ENCODE data around the gene ADPRM. TPM values are rescaled to one million over a fixed set of nuclear protein-coding genes. Genes with fewer than 3 reads are reported as not detected.
"Not testable (repeated sequence)": the region's sequence is repeated elsewhere in the genome, so short reads cannot be mapped to it uniquely, and the experiment has no call there.

Gene ADPRM
- polyA plus RNA-seq, 1 of the 3 experiments (the other 2 are of a cell fraction), result 7.6 TPM

DNA sequence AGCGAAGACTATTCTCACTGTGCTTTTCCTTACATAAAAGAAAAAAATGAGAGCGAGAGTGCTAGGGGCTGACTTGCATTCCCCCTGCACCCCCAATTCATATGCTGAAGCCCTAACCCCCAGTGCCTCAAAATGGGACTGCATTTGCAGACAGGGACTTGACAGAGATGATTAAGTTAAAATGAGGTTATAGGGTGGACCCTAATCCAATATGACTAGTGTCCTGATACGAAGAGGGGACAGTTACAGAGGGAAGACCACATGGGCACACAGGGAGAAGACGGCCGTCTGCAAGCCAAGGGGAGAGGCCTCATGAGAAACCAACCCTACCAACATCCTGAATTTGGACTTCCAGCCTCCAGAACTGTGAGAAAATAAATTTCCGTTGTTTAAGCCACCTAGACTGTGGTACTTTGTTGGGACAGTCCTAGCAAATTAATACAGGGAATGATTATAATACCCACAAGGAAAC lies 34.0 kb downstream of the ADPRM start (continued):
- TF ChIP-seq, protein P1, sequence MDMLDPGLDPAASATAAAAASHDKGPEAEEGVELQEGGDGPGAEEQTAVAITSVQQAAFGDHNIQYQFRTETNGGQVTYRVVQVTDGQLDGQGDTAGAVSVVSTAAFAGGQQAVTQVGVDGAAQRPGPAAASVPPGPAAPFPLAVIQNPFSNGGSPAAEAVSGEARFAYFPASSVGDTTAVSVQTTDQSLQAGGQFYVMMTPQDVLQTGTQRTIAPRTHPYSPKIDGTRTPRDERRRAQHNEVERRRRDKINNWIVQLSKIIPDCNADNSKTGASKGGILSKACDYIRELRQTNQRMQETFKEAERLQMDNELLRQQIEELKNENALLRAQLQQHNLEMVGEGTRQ (IDR thresholded peaks at IDR 0.05; ENCODE audit: borderline replicate concordance, low read depth, low read length), result no peak
- no peak for TF ChIP-seq RFX5 (IDR thresholded peaks at IDR 0.05; ENCODE audit: low read length)

- DNase-seq; H2AFZ ChIP-seq (ENCODE audit: low read depth); H3K9ac ChIP-seq; H3K4me1 ChIP-seq (ENCODE audit: control insufficient read depth in 1 of 2, insufficient read depth in 2 of 2, low read depth in 1 of 2, low read length in 1 of 2); H3K27ac ChIP-seq (ENCODE audit: low read depth in 2 of 2, low read length in 1 of 2); H3K27me3 ChIP-seq (ENCODE audit: insufficient read depth); H4K20me1 ChIP-seq (ENCODE audit: insufficient read depth); H3K4me3 ChIP-seq (ENCODE audit: low read depth in 2 of 2, low read length in 1 of 2); POLR2A ChIA-PET; H3K4me2 ChIP-seq; H3K36me3 ChIP-seq (replicated peaks in 1 of 2; ENCODE audit: control insufficient read depth in 1 of 2, insufficient read depth in 2 of 2, low read length in 1 of 2); H3K9me3 ChIP-seq; H3K79me2 ChIP-seq (ENCODE audit: insufficient read depth); H3K9me2 ChIP-seq: not testable (repeated sequence)
- CTCF ChIA-PET, result interaction anchor here (0.5 to 2.1 kb wide), 3 partner anchors 14 to 144 kb away, joined by 3 to 6 read pairs (median 5); no protein-coding TSS in a partner anchor
- 69% methylated on average over 5 of the region's 6 CpGs for WGBS (ENCODE audit: low lambda C conversion rate)
- peaks cover 16% of the 10 kb centered on the region for H3F3A ChIP-seq (replicated peaks; ENCODE audit: insufficient read depth)
These were observed 34.7 kb downstream of the ADPRM start for GRCh38 chr17:10732121-10732520.

GRCh38 chr17:10733666-10734065 lies 36.3 kb downstream of the ADPRM start:
- ChIA-PET CTCF (interaction anchor here (1.5 to 2.3 kb wide), 3 partner anchors 87 to 115 kb away, joined by 4 to 17 read pairs (median 7); no protein-coding TSS in a partner anchor), POLR2A (interaction anchor here (0.7 kb wide), 1 partner anchor 110 kb away, joined by 3 read pairs; no protein-coding TSS in a partner anchor)
- no peak overlapping the region for H3K27ac ChIP-seq (ENCODE audit: low read depth in 2 of 2, low read length in 1 of 2)
- H3K79me2 ChIP-seq (ENCODE audit: insufficient read depth), result no peaks in the 10 kb centered on the region
- H3F3A ChIP-seq (replicated peaks; ENCODE audit: insufficient read depth), result peaks cover 6% of the 10 kb centered on the region
- no peak for TF ChIP-seq EP300 (IDR thresholded peaks at IDR 0.05; ENCODE audit: borderline replicate concordance in 1 of 2, low read depth in 1 of 2, low read length in 1 of 2)
- TF ChIP-seq, protein P2, sequence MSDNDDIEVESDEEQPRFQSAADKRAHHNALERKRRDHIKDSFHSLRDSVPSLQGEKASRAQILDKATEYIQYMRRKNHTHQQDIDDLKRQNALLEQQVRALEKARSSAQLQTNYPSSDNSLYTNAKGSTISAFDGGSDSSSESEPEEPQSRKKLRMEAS (IDR thresholded peaks at IDR 0.05; ENCODE audit: low read depth), result no peak
- TF ChIP-seq JUND (IDR thresholded peaks at IDR 0.05), result no peak
- TF ChIP-seq ZBTB33 (IDR thresholded peaks at IDR 0.05; ENCODE audit: borderline replicate concordance, low read depth), result no peak
- TF ChIP-seq REST (IDR thresholded peaks at IDR 0.05; ENCODE audit: low read depth, low read length), result no peak
- TF ChIP-seq, protein P3, sequence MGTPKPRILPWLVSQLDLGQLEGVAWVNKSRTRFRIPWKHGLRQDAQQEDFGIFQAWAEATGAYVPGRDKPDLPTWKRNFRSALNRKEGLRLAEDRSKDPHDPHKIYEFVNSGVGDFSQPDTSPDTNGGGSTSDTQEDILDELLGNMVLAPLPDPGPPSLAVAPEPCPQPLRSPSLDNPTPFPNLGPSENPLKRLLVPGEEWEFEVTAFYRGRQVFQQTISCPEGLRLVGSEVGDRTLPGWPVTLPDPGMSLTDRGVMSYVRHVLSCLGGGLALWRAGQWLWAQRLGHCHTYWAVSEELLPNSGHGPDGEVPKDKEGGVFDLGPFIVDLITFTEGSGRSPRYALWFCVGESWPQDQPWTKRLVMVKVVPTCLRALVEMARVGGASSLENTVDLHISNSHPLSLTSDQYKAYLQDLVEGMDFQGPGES (IDR thresholded peaks at IDR 0.05; ENCODE audit: low read depth, low read length), result no peak
- TF ChIP-seq EZH2phosphoT487 (IDR thresholded peaks at IDR 0.05; ENCODE audit: borderline replicate concordance, low read depth), result no peak
- TF ChIP-seq SMC3 (IDR thresholded peaks at IDR 0.05; ENCODE audit: low read depth, low read length), result no peak
- TF ChIP-seq TEAD4 (IDR thresholded peaks at IDR 0.05; ENCODE audit: borderline replicate concordance, insufficient read depth), result no peak
- TF ChIP-seq RAD21 (IDR thresholded peaks at IDR 0.05; ENCODE audit: low read length), result no peak
- no peak for TF ChIP-seq NRF1 (IDR thresholded peaks at IDR 0.05; ENCODE audit: low read depth, low read length)
- TF ChIP-seq MXI1 (IDR thresholded peaks at IDR 0.05; ENCODE audit: low read depth, low read length), result no peak
- TF ChIP-seq RCOR1 (IDR thresholded peaks at IDR 0.05; ENCODE audit: low read length), result no peak
- no peak for TF ChIP-seq POLR2AphosphoS5 (IDR thresholded peaks at IDR 0.05; ENCODE audit: low read depth, low read length)
- no peaks in the 10 kb centered on the region for H3K9me3 ChIP-seq
- H3K4me2 ChIP-seq, result no peak overlapping the region
- no peak for DNase-seq
- no peak overlapping the region for H3K9ac ChIP-seq
- no peaks in the 10 kb centered on the region for H3K9me2 ChIP-seq
- peaks cover 0 to 11% of the 10 kb centered on the region in 2 experiments; a peak in 1 of 4 replicates for H3K4me1 ChIP-seq (ENCODE audit: control insufficient read depth in 1 of 2, insufficient read depth in 2 of 2, low read depth in 1 of 2, low read length in 1 of 2)
- H3K4me3 ChIP-seq (ENCODE audit: low read depth in 2 of 2, low read length in 1 of 2), result no peak overlapping the region
- no peaks in the 10 kb centered on the region for H3K27me3 ChIP-seq (ENCODE audit: insufficient read depth)
- no peaks in the 10 kb centered on the region for H3K36me3 ChIP-seq (replicated peaks in 1 of 2; ENCODE audit: control insufficient read depth in 1 of 2, insufficient read depth in 2 of 2, low read length in 1 of 2)
- 65% methylated on average over 3 of the region's 3 CpGs for WGBS (ENCODE audit: low lambda C conversion rate)
- H2AFZ ChIP-seq (ENCODE audit: low read depth), result no peak overlapping the region
- H4K20me1 ChIP-seq (ENCODE audit: insufficient read depth), result no peaks in the 10 kb centered on the region
